ENCODE measurements around the gene KCNK7. TPM values are rescaled to one million over a fixed set of nuclear protein-coding genes. Genes with fewer than 3 reads are reported as not detected.

Gene KCNK7
- total RNA-seq, 1 experiment from 2014 or later, result 0.61 TPM

DNA sequence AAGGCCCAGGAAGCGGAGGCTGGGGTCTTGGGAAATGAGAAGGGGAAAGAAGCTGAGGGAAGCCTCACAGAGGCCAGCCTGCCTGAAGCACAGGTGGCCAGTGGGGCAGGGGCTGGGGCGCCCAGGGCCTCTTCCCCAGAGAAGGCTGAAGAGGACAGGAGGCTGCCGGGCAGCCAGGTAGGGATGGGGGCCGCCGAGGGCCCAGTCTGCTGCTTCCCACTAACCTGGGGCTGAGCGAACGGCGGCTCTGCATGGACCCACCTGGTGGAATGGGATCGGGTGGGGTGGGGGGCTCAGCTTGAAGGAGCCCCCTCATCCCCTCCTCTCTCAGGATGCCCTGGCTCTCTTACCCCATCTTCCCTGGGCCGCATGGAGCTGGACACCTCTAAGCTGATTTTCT lies 12.0 kb downstream of the KCNK7 start (continued):
- TF ChIP-seq, protein P1, sequence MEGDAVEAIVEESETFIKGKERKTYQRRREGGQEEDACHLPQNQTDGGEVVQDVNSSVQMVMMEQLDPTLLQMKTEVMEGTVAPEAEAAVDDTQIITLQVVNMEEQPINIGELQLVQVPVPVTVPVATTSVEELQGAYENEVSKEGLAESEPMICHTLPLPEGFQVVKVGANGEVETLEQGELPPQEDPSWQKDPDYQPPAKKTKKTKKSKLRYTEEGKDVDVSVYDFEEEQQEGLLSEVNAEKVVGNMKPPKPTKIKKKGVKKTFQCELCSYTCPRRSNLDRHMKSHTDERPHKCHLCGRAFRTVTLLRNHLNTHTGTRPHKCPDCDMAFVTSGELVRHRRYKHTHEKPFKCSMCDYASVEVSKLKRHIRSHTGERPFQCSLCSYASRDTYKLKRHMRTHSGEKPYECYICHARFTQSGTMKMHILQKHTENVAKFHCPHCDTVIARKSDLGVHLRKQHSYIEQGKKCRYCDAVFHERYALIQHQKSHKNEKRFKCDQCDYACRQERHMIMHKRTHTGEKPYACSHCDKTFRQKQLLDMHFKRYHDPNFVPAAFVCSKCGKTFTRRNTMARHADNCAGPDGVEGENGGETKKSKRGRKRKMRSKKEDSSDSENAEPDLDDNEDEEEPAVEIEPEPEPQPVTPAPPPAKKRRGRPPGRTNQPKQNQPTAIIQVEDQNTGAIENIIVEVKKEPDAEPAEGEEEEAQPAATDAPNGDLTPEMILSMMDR (IDR thresholded peaks at IDR 0.05 in 2 of 3, conservative IDR thresholded peaks at IDR 0.05 in 1 of 3; ENCODE audit: borderline replicate concordance in 1 of 3, insufficient read depth in 1 of 3, low read depth in 2 of 3, low read length in 2 of 3), result no peak
- no peak for TF ChIP-seq POLR2AphosphoS5 (IDR thresholded peaks at IDR 0.05; ENCODE audit: low read depth, low read length)
- TF ChIP-seq ELF1 (IDR thresholded peaks at IDR 0.05; ENCODE audit: borderline replicate concordance, low read depth), result no peak
- TF ChIP-seq JUND (IDR thresholded peaks at IDR 0.05), result no peak
- no peak for TF ChIP-seq SRF (IDR thresholded peaks at IDR 0.05; ENCODE audit: low read depth)
- TF ChIP-seq, protein P2, sequence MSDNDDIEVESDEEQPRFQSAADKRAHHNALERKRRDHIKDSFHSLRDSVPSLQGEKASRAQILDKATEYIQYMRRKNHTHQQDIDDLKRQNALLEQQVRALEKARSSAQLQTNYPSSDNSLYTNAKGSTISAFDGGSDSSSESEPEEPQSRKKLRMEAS (IDR thresholded peaks at IDR 0.05), result no peak
- TF ChIP-seq EZH2 (IDR thresholded peaks at IDR 0.05), result no peak

DNA sequence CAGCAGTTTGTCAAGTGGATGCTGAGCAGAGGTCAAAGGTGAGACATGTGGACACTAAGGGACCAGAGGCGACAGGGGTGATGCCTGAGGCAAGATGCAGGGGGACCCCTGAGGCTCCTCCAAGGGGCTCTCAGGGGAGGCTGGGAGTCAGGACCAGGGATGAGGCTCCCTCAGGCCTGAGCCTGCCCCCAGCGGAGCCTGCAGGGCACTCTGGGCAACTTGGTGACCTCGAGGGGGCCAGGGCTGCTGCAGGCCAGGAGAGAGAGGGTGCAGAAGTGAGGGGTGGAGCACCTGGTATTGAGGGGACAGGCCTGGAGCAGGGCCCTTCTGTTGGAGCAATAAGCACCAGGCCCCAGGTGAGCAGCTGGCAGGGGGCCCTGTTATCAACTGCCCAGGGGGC lies 13.7 kb downstream of the KCNK7 start:
- no TSS peak for BruUV-seq (replicated peaks)
- H4K20me1 ChIP-seq (ENCODE audit: insufficient read depth), result no peaks in the 10 kb centered on the region
- RAD21 ChIA-PET (ENCODE audit: low non-redundant PET in 1 of 2, low total read pairs in 2 of 2, uncharacterized antibody in 2 of 2, unreplicated experiment in 2 of 2), result no interaction called here
- POLR2A ChIA-PET, result no interaction called here
- TF ChIP-seq, protein P3, sequence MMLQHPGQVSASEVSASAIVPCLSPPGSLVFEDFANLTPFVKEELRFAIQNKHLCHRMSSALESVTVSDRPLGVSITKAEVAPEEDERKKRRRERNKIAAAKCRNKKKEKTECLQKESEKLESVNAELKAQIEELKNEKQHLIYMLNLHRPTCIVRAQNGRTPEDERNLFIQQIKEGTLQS (IDR thresholded peaks at IDR 0.05), result no peak
- CTCF ChIA-PET, result interaction anchor here (1.4 kb wide), 1 partner anchor 12 kb away, joined by 5 read pairs; no protein-coding TSS in a partner anchor
- H3K9ac ChIP-seq (ENCODE audit: low read length), result no peak overlapping the region
- H3K27ac ChIP-seq (ENCODE audit: low read depth, low read length), result no peak overlapping the region
- no peaks in the 10 kb centered on the region for H3K27me3 ChIP-seq (ENCODE audit: insufficient read depth, low read length)
- DNase-seq (ENCODE audit: low read depth, low spot score) (no peak), ATAC-seq (no peak)
- no peaks in the 10 kb centered on the region for H3K9me2 ChIP-seq (ENCODE audit: insufficient read depth)
- H2AFZ ChIP-seq (ENCODE audit: low read depth, low read length, poor library complexity, severe bottlenecking), result no peak overlapping the region
- no peak overlapping the region for H3K4me3 ChIP-seq (replicated peaks in 1 of 2; ENCODE audit: low read depth in 1 of 2, low read length in 2 of 2)
- H3K4me1 ChIP-seq (ENCODE audit: control insufficient read depth in 1 of 2, insufficient read depth in 2 of 2, low read length in 2 of 2), result peaks cover 11 to 19% of the 10 kb centered on the region in 2 experiments
- H3K36me3 ChIP-seq (ENCODE audit: control insufficient read depth in 1 of 2, insufficient read depth in 2 of 2, low read length in 2 of 2), result peaks cover 2 to 4% of the 10 kb centered on the region in 2 experiments; a peak in 2 of 4 replicates
- H3K4me2 ChIP-seq (ENCODE audit: low read length), result no peak overlapping the region
- intact Hi-C loops (cut with micrococcal nuclease), result no loop called here
- H3K9me3 ChIP-seq (ENCODE audit: control insufficient read depth in 1 of 2, insufficient read depth in 1 of 2, low read depth in 1 of 2, low read length in 2 of 2), result no peaks in the 10 kb centered on the region
- H3K79me2 ChIP-seq (ENCODE audit: insufficient read depth, low read length), result peaks cover 10% of the 10 kb centered on the region; the same call in 1 of the 2 replicates
